22Rv1 (cell line): ENCODE measurements around the gene SPEF1.

Experiments used
- H3K27ac ChIP-seq: fragments of 450-650 bp; 2 replicates; pipeline ENCODE4 v1.5.1; 2017
- CTCF ChIP-seq: fragments of 450-650 bp; IDR thresholded peaks from 2 replicates; pipeline ENCODE4 v1.5.1; 2017; ENCODE audit warnings: mild to moderate bottlenecking
- ZFX ChIP-seq: fragments of 450-650 bp; IDR thresholded peaks from 2 replicates; pipeline ENCODE4 v1.6.1; 2017; ENCODE audit warnings: antibody characterized with exemption, borderline replicate concordance

SPEF1 gene

GRCh38 chr20:3782597-3782996 is 1.3 kb upstream of the SPEF1 start:
- peak overlapping the region; percentile 80 for H3K27ac ChIP-seq
- TF ChIP-seq CTCF (no peak), ZFX (no peak)

- TF ChIP-seq ZFX (no peak), CTCF (no peak)
- no peak overlapping the region for H3K27ac ChIP-seq
Observed at GRCh38 chr20:3778976-3779375, 2.3 kb downstream of the SPEF1 start.

- H3K27ac ChIP-seq: peak overlapping the region; percentile 58
- TF ChIP-seq ZFX: no peak
- no peak for TF ChIP-seq CTCF
Observed at GRCh38 chr20:3777716-3778629, 3.3 kb downstream of the SPEF1 start.

GRCh38 chr20:3777381-3777715 is 3.9 kb downstream of the SPEF1 start:
- peak overlapping the region; percentile 58 for H3K27ac ChIP-seq
- TF ChIP-seq ZFX (no peak), CTCF (no peak)

GRCh38 chr20:3775457-3776108 is 5.7 kb downstream of the SPEF1 start:
- H3K27ac ChIP-seq: no peak overlapping the region

GRCh38 chr20:3771552-3772058 is 9.6 kb downstream of the SPEF1 start:
- TF ChIP-seq ZFX: no peak
- no peak for TF ChIP-seq CTCF
- no peak overlapping the region for H3K27ac ChIP-seq

More at GRCh38 chr20:3775457-3776108, 5.7 kb downstream of the SPEF1 start:
- TF ChIP-seq ZFX (no peak), CTCF (no peak)
